Activated T-cell treated with anti-CD3 and anti-CD28 coated beads for 48 hours (primary cell): ENCODE results near the gene OCRL.
A peak's percentile ranks its signal among the peaks of the same experiment; 100 is the strongest.

ENCODE experiments used
- DNase-seq: peaks from one replicate; pipeline ENCODE4 v3.0.0-alpha.2; 2020; ENCODE audit warnings: low read depth

Gene OCRL

GRCh38 chrX:129540068-129540653, at the start of gene OCRL:
Gene OCRL, plus strand, starts transcription at chrX:129540259. Its CDS starts 181 bp downstream, at chrX:129540440.
- peak; percentile 37 for DNase-seq

GRCh38 chrX:129490330-129490729, 49.7 kb upstream of the OCRL start:
- no peak for DNase-seq

- DNase-seq: no peak
Measured at GRCh38 chrX:129493643-129494042, 46.4 kb upstream of the OCRL start.

- DNase-seq: no peak
Measured at GRCh38 chrX:129494887-129495286, 45.2 kb upstream of the OCRL start.

GRCh38 chrX:129495900-129496299, 44.2 kb upstream of the OCRL start:
- DNase-seq: no peak

- no peak for DNase-seq
Measured at GRCh38 chrX:129496625-129497024, 43.4 kb upstream of the OCRL start.

GRCh38 chrX:129497146-129497843, 42.8 kb upstream of the OCRL start:
- DNase-seq: no peak

- no peak for DNase-seq
Measured at GRCh38 chrX:129510331-129510730, 29.7 kb upstream of the OCRL start.

GRCh38 chrX:129511689-129512088, 28.4 kb upstream of the OCRL start:
- no peak for DNase-seq

GRCh38 chrX:129512409-129512808, 27.6 kb upstream of the OCRL start:
- DNase-seq: no peak

GRCh38 chrX:129516402-129516801, 23.7 kb upstream of the OCRL start:
- no peak for DNase-seq

GRCh38 chrX:129520151-129520550, 19.9 kb upstream of the OCRL start:
- no peak for DNase-seq

GRCh38 chrX:129522184-129523078, 17.6 kb upstream of the OCRL start:
- DNase-seq: no peak

GRCh38 chrX:129523079-129523911, 16.8 kb upstream of the OCRL start, which contains the start of gene SMARCA1:
Gene SMARCA1, minus strand, starts transcription at chrX:129523490. Its CDS starts 120 bp downstream, at chrX:129523370.
- no peak for DNase-seq

- DNase-seq: no peak
Measured at GRCh38 chrX:129524250-129524850, 15.7 kb upstream of the OCRL start.

- no peak for DNase-seq
Measured at GRCh38 chrX:129525162-129525561, 14.9 kb upstream of the OCRL start.

- no peak for DNase-seq
Measured at GRCh38 chrX:129525896-129526295, 14.2 kb upstream of the OCRL start.

- no peak for DNase-seq
Measured at GRCh38 chrX:129529685-129530281, 10.3 kb upstream of the OCRL start.

GRCh38 chrX:129530410-129530809, 9.6 kb upstream of the OCRL start:
- DNase-seq: no peak

- no peak for DNase-seq
Measured at GRCh38 chrX:129531132-129531531, 8.9 kb upstream of the OCRL start.
